GM13977 (cell line): ENCODE data around the gene OSBPL3.
"Not testable (repeated sequence)": the region's sequence is repeated elsewhere in the genome, so short reads cannot be mapped to it uniquely, and the experiment has no call there.

Experiments
- DNase-seq: peaks from one replicate; pipeline ENCODE4 v3.0.0; 2012; ENCODE audit warnings: low spot score
- in situ Hi-C: fragments of 300-500 bp; cut with MboI; formaldehyde crosslinking; loops from one replicate; pipeline ENCODE4 v1.12.0; 2022; ENCODE audit warnings: low sequenced_read_pairs, low pct_unique_long_range_greater_than_20kb, mixed read lengths, inconsistent platforms; ENCODE audit not compliant: unreplicated experiment
- TF ChIP-seq, protein P1 (sequence below): IDR thresholded peaks from 2 replicates; pipeline ENCODE4 v1.5.1; 2012; ENCODE audit warnings: mild to moderate bottlenecking, control low read depth; ENCODE audit not compliant: insufficient read depth; ENCODE audit errors: extremely low read depth, missing control alignments

OSBPL3 gene

GRCh38 chr7:24910551-24911212, 69.3 kb downstream of the OSBPL3 start:
- DNase-seq = no peak
- in situ Hi-C loops = no loop called here
- TF ChIP-seq, protein P1, sequence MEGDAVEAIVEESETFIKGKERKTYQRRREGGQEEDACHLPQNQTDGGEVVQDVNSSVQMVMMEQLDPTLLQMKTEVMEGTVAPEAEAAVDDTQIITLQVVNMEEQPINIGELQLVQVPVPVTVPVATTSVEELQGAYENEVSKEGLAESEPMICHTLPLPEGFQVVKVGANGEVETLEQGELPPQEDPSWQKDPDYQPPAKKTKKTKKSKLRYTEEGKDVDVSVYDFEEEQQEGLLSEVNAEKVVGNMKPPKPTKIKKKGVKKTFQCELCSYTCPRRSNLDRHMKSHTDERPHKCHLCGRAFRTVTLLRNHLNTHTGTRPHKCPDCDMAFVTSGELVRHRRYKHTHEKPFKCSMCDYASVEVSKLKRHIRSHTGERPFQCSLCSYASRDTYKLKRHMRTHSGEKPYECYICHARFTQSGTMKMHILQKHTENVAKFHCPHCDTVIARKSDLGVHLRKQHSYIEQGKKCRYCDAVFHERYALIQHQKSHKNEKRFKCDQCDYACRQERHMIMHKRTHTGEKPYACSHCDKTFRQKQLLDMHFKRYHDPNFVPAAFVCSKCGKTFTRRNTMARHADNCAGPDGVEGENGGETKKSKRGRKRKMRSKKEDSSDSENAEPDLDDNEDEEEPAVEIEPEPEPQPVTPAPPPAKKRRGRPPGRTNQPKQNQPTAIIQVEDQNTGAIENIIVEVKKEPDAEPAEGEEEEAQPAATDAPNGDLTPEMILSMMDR = no peak

GRCh38 chr7:24908727-24909126, 71.3 kb downstream of the OSBPL3 start:
- no peak for DNase-seq
- in situ Hi-C loops = loop anchor here (10.0 kb wide), 1 partner anchor 56 kb away; no protein-coding TSS in a partner anchor
- TF ChIP-seq, protein P1 = no peak

DNA sequence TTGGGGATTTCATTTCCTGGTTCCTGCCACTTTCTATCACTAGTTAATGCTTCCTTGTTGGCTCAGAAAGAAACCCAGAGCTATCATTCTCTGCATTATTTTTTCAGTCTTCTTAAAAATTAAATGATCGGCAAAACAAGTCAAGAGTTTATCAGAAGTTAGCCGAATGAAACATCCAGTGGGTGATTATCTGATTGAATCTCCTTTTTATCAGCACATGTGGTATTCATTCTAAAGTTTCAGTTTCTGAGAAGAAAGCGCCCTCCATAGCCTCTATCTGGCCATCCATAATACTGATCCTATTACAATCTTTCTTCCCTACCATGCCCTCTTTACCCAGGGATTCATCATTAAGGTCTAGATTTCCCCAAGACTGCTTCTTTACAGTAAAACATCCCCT, 71.8 kb downstream of the OSBPL3 start:
- in situ Hi-C loops = loop anchor here (10.0 kb wide), 1 partner anchor 57 kb away; no protein-coding TSS in a partner anchor
- no peak for DNase-seq
- TF ChIP-seq, protein P1 = no peak

- no peak for DNase-seq
- in situ Hi-C loops = loop anchor here (10.0 kb wide), 1 partner anchor 57 kb away; no protein-coding TSS in a partner anchor
- TF ChIP-seq, protein P1 = no peak
Measured at GRCh38 chr7:24907311-24907886, 72.6 kb downstream of the OSBPL3 start.

- TF ChIP-seq, protein P1 = no peak
- DNase-seq = no peak
- in situ Hi-C loops = loop anchor here (10.0 kb wide), 1 partner anchor 59 kb away; no protein-coding TSS in a partner anchor
Measured at GRCh38 chr7:24905996-24906770, 73.8 kb downstream of the OSBPL3 start.

- DNase-seq = not testable (repeated sequence)
- in situ Hi-C loops = loop anchor here (10.0 kb wide), 1 partner anchor 61 kb away; no protein-coding TSS in a partner anchor
Measured at GRCh38 chr7:24903992-24904391, 76.0 kb downstream of the OSBPL3 start.
